GM18867 (cell line): ENCODE data around the gene RALY.

Experiments used
- ATAC-seq: cut with Tn5 transposase; IDR thresholded peaks from one replicate; pipeline ENCODE4 v1.9.1; 2021; ENCODE audit warnings: mild to moderate bottlenecking, moderate library complexity; ENCODE audit not compliant: unreplicated experiment

RALY gene

GRCh38 chr20:34100576-34100975 lies 106.9 kb downstream of the RALY start:
- no peak for ATAC-seq

GRCh38 chr20:34102342-34102741 lies 108.6 kb downstream of the RALY start:
- ATAC-seq: no peak

- ATAC-seq: no peak
These were observed 110.3 kb downstream of the RALY start for GRCh38 chr20:34104059-34104458.

GRCh38 chr20:34105978-34106675 lies 112.4 kb downstream of the RALY start:
- no peak for ATAC-seq

DNA sequence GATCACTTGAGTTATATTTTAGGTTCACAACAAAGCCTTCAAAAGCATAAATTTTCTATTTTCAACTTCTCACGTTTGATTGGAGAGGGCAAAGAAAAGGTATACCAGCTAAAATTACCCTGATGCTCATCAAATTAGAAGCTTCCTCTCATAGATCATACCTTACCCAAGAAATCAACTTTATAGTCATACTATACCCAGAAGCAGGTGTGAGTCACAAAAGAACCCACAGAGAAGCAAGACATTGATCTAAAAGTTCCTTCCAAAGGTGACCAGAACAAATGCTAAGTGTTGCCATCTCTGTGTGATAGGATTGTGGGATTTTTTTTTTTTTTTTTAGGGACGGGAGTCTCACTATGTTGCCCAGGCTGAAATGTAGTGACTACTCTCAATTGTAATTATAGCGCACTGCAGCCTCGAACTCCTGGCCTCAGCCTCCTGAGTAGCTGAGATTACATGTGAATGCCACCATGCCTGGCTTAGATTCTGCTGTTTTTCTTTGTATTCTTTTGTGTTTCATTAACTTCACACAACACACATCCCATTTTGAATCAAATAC lies 115.0 kb downstream of the RALY start:
- ATAC-seq: no peak

GRCh38 chr20:34109442-34109841 lies 115.7 kb downstream of the RALY start:
- no peak for ATAC-seq

- ATAC-seq: no peak
These were observed 116.5 kb downstream of the RALY start for GRCh38 chr20:34110025-34110744.

DNA sequence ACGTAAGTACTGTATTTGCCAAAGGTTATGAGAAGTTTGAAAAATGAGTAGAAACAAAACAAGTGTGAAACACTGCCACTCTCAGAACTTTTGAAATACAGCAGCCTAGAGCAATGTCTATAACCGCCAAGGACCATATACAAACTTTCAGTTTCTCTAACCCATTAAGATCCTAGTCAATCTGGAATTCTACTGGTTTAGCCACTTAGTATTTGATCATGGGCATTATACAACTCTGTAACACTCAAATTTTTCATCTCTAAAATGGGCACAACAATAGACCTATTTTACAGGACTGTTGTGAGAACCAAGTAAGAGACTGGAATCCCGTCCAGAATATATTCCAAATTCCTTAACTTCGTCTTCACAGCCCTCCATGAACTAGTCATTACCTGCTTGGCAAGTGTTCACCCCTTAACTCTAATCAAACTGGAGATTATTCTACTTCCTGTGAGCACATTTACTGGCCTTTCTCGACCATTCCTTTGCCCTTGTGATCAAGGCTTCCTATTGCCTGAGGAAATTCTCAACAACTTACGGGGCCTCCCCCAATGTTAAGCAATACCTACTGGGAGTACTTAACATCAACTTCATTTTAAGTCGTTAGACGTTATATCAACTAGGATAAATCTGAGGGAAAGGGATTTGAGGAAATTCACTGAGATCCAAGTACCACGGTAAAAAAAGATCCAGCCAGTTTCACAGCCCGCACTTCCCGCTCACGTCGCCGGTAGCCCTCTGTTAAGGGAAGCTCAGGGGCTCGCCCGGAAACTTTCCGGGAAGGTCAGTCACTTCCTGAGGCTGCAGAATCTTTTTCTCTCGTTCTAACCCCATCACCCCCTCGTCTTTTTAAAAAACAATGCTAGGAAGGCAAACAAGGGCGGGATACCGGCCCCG lies 117.3 kb downstream of the RALY start:
- ATAC-seq: no peak

GRCh38 chr20:34111702-34112599 lies 118.2 kb downstream of the RALY start, which contains the start of gene EIF2S2:
Gene EIF2S2 (minus strand): TSS chr20:34112243. CDS start chr20:34112110, 133 bp downstream.
- ATAC-seq: peak; percentile 88

DNA sequence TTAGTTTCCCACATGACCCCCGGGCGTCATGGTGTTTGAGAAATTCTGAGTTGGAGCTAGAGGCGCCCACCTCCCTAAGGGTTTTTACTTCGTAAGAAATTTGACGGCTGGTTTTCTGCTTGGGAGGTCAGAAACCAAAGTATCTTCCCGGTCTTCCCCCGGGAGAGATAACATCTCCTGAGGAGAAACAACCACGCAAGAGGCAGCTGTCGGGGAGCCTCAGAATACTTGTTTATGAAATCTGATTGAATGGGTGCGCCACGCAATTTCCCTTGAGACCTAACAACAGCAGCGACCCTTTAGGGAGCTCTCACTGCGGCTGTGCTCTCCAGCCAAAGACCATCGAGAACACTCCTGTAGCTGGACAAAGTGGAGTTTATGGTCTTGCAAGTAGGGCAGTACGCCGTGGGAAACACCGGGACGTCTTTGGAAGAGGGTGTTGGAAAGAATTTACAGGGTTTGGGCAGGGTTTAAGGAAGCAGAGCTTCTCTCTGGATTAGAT lies 118.9 kb downstream of the RALY start:
- ATAC-seq: no peak

DNA sequence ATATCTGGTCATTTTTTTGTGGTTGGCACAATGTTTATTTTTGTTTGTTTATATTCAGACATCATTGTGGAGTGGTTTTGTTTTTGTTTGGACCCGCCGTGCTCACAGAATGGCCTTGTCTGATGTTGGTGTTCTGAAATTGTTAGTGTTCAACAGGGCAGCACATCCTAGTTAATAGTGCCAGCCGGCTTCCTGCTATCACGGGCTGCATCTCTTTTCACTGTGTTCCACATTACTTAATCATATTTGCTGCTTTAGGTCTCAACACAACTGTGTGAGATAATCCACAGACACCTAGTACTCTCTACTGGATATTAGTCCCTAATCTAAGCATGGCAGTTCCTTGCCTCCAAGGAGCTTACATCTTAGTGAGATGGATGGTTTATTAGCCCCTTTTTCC lies 121.1 kb downstream of the RALY start:
- ATAC-seq: no peak

DNA sequence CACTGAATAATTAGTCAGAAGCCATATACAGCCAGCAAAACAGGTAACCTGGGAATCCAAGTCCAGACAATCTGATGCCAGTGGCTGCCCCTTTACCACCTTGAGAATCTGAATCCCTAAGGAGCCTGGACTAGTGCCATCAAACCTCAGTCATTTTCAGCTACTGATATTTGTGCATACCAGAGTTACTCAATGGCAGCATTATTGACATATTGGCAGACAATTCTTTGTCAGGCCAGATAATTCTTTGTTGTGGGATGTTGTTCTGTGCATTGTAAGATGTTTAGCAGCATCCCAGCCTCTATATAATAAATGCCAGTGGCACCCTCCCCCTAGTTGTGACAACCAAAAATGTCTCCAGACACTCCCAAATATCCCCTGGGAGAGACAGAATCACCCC lies 121.5 kb downstream of the RALY start:
- no peak for ATAC-seq

GRCh38 chr20:34120213-34120612 lies 126.5 kb downstream of the RALY start:
- ATAC-seq: no peak

- no peak for ATAC-seq
These were observed 128.7 kb downstream of the RALY start for GRCh38 chr20:34122274-34122980.

DNA sequence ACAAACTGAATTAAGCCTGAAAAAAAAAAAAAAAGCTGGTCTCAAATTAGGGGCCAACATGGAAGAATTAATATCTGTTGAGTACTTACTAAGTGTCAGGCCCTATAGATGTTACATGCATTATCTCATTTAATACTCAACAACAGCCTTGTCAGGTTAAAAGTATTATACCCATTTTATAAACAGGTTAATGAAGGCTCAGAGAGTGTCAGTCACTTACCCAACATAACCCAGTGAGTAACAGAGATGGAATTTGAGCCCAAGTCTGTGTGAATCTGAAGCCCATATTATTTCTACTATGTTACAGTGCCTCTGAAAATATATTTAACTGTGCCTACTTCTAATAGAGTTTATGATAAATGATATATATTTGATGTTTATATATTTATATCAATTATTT lies 129.6 kb downstream of the RALY start:
- no peak for ATAC-seq

- no peak for ATAC-seq
These were observed 130.9 kb downstream of the RALY start for GRCh38 chr20:34124469-34125249.

GRCh38 chr20:34127792-34128191 lies 134.1 kb downstream of the RALY start:
- no peak for ATAC-seq

- ATAC-seq: no peak
These were observed 135.9 kb downstream of the RALY start for GRCh38 chr20:34129518-34130162.
